NCI-H1048 (cell line): ENCODE measurements around the gene TRPV2.

Experiments
- DNase-seq: peaks from one replicate; lab custom pipeline; 2025; lab: John Stamatoyannopoulos, UW

Gene TRPV2

DNA sequence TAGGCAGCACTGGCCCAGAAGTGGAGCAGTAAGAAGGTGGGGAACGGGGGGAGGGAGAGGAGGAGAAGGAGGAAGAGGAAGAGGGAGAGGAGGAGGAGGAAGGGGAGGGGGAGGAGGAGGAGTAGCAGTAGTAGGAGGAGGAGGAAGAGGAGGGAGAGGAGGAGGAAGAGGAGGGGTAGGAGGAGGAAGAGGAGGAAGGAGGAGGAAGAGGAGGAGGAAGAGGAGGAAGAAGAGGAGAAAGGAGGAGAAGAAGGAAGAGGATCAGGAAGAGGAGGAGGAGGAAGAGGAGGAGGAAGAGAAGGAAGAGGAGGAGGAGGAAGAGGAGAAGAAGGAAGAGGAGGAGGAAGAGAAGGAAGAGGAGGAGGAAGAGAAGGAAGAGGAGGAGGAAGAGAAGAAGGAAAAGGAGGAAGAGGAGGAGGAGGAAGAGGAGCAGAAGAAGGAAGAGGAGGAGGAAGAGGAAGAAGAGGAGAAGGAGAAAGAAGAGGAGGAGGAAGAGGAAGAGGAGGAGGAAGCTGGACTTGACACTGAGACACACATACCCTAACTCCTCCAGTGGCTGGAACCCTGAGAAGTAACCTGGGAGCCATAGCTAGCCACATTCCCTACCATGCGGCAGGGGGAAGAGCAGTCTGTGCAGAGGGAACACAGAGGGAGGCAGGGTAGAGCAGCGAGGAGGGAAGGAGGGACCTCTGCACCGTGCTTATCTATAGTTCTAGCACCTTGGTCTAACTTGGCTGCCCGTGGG, 40.8 kb downstream of the TRPV2 start:
- DNase-seq = no peak

DNA sequence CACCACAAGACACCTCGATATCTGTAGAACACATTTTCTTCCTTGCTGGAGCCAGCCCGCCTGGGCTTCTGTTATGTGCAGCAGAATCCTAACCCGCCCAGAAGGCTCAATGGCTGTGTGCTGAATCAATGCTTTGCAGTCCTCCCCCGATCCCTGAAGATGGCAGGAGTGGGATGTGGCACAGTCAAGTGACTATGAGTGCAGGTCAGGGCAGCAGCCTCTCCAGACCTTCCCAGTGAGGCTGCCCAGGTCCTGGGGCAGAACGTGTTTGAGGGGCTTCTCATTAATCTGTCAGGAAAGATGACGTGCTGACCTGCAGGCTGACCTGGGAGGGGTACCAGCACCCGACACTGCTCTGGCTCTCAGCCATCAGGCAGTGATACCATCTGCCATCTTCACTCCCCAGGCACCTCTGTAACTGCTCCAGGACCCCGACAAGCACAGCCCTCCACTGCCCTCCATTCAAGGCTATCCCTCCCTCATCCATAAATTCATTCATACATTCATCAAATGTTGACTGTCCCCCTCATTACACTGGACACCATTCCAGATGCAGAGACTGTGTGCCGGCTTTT, 41.5 kb downstream of the TRPV2 start:
- no peak for DNase-seq

DNA sequence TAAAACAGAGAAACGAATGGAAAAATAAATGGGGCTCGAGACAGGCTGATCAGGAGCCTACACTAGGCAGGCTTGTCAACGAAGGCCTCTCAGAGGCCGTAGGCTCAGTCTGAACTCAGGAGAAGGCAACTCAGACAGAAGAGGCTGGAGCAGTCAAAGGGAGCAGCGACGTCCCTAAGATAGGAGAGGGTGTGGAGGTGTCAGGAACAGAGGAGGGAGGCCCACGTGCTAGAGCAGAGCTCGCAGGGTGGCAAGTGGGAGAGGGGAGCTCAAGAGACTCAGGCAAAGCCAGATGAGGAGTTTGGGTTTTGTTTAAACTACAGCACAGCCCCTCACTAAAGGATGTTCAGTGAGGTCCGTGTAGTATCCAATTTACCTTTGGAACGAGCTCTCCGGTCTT, 43.9 kb downstream of the TRPV2 start:
- DNase-seq = no peak

DNA sequence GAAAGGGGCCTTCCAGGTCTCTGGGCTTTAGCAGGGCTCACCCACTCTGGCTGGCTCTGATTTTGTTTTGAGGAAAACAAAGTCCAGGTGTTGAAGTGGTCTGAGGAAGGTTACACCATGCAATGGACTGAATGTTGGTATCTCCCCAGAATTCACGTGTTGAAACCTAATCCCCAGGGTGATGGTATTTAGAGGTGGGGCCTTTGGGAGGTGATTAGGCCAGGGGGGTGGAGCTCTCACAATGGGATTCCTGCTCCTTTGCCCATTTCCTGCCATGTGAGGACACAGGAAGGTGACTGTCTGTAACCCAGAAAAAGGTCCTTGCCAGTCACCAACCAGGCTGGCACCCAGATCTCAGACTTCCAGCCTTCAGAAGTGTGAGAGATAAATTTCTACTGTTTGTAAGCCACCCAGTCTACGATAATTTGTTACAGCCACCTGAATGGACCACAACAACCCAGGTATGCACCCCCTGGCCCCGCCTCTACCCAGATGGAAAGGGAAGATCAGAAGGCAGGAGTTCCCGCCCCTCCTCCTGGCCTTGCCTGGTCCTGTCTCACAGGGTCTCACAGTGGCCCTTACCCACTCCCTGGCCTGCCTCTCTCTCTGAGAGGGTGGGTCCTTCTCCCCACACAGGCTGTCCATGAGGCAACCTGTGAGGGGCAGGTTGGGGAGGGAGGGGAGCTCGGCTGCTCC, 44.6 kb downstream of the TRPV2 start:
- no peak for DNase-seq

DNA sequence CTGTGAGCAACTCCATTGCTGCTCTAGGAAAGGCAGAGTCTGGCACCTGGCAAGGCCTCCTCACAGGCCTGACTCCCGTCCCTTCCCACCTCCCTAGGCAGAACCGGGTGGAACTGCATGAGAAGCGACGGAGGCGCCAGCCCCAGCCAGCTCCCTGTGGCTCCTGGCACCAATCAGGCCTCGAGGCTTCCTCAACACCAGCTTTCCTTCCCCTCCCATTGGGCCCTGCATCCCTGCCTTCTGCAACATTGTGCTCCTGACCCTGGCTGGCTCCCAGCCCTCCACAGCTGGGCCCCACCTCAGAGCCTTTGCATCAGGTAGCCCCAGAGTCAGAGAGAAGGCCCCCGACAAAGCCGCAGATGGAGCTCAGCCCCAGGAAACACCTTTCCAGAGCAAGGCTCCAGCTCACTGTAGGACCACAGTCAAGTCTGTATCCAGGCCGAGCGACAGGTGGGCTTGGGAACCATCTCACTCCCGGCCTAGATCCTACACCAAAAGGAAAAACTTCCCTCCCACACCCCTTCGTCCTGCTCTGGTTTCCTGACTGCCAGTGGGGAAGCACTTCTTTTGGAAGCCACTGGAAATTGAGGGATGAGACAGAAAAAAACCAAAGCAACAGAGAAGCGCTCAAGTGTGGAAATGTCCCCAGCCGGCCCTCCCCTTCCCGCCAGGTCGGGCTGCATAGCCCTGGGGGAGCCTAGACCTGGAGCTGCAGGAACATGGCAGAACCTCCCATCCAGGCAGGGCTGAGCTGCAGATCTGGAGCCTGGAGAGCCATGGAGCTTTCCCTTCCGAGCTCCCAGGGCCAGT, 45.6 kb downstream of the TRPV2 start:
- DNase-seq = no peak

DNA sequence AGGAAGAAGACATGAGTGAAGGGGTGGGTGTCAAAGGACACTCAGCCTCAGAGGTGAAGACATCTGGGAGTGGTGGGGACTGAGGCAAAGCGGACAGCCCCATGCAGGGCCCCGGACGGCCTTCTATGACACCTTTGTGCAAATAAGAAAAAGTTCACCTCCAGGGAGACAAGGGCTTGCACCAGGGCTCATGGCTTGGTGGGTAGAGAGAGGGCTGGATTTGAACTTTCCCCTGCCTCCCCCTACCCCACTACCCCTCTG, 46.2 kb downstream of the TRPV2 start:
- no peak for DNase-seq

DNA sequence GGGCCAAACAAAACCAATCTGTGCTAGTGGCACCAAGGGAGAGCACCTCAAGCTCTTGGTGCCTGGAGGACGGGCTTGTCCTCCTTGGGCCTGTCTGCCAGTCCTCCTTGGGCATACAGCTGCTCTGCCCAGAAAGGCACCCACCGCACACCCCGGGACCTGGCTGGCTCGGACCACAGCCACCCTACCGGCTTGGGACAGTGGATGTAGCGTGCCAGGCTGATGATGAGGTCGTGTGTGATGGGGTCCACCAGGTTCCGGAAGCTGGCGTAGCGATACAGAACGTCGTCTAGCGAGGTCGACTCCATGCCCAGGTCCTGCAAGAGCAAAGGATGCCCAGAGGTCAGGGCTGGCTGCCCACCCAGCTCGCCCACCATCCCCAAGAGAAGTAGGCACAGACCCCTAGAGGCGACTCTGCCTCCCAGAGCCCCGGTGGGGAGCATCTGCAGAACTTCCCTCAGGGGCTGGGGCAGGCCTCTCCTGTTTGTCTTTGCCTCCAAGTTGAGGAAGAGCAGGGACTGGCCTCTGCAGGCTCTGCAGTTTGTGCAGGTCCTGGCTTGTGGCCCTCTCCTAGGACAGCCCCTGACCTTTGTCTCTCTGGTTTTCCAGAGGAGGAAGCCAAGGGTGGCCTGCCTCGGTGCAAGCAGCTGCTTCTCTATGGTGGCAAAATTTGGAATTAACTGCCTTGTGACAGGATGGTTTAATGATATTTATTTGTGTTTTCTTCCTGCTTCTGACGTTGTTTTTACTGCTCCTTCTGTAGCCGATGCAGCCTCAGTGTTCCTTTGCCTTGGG, 46.9 kb downstream of the TRPV2 start:
- no peak for DNase-seq

DNA sequence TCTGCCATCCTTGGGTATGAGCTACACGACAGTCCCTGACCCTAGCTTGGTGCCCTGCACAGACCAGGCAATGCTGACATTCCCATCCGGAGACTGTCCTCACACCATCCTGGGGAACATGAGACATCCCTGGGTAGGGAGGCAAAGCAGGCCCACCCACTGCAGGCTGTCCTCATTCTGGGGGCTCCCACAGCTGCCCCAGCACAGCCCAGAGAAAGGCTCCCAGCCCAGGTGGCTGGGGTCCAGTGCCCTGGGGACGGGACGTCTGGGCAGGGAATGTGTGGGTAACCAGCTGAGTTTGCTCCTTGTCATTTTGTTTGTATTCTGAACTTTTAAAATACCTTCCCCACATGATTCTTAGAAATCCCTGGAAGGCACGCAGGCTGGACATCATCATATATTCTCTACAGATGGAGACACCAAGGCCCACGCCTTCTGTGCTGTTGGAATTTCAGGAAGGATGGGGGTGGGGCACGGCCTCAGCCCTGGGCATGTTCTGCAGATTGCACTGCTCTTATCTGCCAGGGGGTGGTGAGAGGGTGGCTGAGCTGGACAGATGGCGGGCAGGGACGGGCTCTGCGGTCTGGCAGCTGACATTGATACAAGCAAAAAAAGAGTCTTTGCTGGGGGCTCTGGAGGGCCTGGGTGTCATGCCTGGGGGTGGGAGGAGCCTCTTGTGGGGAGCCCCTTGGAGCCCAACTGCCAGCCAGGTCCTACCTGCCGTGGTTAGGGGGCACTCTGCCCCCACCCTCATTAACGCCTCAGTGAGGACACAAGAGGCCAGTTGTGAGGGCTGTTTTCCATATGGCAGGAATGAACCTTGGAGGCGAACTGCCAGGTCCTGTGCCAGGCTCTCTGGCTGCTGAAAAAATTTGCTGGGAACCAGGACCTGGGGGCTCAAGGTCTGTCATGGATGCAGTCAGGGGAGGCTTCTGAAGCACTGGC, 48.3 kb downstream of the TRPV2 start:
- no peak for DNase-seq

DNA sequence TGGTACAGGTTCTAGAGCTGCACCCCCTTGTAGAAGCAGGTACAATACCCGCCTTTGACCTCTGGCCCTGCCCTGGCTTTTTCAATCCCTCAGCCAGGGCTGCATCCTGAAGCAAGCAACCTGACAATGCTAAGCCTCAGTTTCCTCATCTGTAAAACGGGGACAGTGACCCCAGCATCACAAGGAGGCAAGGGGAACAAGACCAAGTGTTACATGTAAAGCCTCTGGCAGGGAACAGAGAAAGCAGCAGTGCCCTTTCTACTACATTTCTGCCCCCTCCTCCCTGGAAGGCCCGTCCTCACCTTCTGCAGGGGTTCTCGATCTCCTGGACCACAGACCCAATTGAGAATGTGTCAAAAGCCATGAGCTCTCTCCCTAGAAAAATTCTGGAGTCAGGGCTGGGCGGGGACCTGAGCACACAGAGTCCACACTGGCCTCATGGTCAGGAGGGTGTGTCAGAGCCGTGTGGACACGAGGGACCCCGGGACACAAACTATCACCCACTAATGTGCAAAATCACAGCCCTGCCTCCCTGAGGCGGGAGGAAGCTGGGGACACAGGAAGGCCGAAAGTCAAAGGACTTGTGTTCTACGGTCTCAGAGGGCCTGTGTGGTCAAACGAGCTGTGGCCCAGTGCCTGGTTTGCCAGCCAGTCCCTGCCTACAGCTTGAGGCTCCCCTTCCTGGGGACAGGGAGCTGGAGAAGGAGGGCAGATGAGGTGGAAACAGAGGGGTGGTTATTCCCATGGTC, 49.1 kb downstream of the TRPV2 start:
- DNase-seq = no peak

DNA sequence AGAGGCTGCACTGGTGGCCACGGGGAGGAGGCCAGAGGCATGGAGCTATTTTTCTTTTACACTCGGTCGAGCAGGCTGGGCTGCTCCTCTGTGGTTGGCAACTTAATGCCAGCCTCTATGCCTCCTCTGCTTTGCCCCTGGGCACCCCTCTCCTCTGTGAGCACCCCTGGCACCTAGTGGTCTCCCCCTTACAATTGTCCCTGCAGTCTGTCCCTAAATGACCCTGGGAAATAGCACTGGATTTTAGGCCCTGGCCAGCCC, 49.6 kb downstream of the TRPV2 start:
- no peak for DNase-seq

DNA sequence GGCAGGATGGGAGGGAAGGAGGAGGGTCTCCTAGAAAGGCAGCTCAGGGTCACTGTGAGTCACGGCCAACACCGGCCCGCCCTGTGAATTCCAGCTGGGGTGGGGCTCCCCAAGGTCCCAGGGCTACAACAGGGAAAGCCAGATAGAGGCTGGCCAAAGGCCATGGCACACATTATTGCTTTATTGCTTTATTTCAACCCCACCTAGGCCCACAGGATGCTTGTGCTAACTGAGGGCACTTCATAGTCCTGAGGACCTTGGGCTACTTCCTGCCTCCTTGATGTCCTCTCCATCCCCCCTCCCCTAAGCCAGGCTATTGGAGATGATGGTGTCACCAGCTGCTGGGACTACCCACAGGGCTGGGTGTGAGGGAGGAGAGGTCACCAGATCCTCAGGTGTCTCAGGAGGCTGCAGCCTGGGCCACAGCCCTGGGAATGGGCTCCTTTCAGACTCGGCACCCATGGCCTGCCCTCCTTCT, 50.5 kb downstream of the TRPV2 start:
- DNase-seq = no peak

DNA sequence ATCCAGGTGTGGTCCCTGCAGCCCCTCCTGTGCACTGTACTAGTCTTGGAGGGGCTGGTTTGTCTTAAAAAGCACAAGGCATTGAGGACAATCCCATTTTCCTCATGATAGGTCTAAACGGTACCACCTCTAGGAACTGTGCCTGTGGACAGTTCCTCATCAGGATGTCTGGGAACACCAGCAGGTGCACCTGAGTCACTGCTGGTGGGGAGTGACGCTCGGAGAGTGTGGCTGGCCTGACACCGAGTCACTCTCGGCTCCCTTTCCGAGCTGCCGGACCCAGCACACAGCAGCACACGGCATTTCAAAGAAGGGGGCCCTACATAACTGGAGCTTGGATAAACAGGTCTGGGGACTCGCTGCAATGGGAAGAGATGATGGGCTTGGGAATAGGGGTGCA, 51.0 kb downstream of the TRPV2 start:
- DNase-seq = no peak

DNA sequence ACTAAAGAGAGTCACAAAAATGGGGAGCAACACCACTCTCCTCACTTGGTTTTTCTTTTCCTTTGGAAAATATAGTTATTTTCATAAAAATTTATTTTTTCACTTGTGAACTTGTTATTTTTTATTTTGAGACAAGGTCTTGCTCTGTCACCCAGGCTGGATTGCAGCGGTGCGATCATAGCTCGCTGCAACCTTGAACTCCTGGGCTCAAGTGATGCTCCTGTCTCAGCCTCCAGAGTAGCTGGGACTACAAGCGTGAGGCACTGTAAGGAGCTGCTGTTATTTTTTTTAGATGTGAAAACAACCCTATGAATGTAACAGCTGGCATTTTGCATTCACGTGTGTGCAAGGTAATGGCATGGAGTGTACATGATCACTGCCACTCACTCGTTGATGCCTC, 51.7 kb downstream of the TRPV2 start:
- no peak for DNase-seq

DNA sequence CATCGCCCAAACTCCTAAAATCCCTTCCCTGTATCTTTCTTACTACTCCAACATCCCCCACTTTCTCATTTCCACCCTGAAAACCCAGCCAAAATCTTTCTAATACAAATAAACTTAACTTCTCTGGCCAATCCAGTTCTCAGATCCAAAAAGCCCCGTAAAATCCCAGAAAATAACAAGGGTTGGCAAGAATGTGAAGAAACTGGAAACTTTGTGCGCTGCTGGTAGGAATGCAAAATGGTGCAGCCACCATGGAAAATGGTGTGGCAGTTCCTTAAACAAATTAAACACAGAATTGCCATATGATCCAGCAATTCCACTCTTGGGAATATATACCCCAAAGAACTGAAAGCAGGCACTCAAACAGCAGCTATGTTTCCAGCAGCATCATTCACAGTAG, 52.5 kb downstream of the TRPV2 start:
- DNase-seq = no peak

DNA sequence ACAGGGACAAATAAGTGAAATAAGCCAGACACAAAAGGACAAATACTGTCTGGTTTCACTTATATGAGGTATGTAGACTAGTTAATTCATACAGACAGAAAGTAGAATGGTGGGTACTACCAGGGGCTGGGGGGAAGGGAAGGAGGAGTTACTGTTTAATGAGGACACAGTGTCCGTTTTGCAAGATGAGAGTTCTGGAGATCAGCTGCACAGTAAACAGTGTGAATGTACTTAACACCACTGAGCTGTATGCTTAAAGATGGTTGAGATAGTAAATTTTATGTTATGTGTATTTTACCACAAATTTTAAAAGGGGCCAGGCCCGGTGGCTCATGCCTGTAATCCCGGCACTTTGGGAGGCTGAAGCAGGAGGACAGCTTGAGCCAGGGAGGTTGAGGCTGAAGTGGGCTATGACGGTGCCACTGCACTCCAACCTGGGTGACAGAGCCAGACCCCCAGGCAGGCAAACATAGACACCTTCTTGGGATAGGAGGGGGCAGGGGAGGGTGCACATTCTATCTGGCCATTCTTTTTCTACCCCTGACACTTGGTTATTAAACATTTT, 53.1 kb downstream of the TRPV2 start:
- DNase-seq = no peak

DNA sequence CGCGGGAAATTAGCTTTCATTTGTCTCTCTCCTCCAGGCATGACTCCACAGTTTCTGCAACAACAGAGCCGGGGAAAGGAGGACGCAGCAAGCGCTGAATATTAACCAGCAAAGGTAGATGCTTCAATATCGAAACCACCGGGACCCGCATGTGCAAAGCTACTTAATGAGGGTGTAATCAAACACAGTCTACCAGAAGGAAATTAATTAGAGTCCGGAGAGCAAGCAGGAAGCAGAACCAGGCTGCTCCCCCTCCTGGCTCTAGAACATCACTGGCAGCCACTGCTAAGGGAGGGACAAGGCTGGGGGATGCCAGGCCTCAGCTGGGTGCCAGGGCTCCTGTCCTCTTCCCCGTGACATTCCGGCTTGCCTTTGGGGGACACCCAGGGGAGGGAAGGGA, 54.9 kb downstream of the TRPV2 start:
- DNase-seq = no peak

DNA sequence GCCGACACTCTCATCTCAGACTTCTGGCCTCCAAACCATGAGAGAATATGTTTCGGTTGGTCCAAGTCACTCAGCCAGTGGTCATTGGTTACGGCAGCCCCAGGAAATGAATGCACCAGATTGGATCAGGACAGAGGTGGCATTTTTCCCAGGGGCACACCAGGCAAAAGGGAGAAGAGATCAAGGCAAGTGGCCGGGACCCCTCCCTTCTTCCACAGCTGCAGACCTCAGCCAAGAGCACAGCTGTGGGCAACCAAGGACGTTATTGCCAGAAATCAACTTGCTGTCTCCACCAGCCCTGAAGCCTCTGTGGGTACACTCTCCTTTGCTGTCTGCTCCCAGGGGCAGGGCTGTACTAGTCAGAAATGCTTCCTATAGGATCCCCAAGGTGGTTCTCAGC, 55.9 kb downstream of the TRPV2 start:
- DNase-seq = no peak

DNA sequence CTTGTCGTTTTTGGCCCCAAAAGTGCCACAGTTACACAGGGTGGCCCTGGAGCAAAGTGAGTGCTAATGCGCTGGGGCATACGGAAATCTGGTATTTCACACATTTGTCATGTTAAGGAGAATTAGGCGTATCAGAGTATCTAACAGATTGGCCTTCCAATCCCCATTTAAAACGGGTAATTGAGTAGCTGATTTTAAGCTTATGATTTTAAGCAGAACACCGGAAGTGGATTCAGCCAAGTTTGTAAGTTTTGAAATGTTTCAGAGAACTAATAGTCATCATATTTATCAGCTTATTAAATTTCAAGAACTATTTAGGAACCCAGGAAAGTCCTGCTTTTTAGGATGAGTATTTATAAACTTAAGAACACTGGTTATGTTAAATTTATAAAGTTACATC, 57.2 kb downstream of the TRPV2 start:
- DNase-seq = no peak

DNA sequence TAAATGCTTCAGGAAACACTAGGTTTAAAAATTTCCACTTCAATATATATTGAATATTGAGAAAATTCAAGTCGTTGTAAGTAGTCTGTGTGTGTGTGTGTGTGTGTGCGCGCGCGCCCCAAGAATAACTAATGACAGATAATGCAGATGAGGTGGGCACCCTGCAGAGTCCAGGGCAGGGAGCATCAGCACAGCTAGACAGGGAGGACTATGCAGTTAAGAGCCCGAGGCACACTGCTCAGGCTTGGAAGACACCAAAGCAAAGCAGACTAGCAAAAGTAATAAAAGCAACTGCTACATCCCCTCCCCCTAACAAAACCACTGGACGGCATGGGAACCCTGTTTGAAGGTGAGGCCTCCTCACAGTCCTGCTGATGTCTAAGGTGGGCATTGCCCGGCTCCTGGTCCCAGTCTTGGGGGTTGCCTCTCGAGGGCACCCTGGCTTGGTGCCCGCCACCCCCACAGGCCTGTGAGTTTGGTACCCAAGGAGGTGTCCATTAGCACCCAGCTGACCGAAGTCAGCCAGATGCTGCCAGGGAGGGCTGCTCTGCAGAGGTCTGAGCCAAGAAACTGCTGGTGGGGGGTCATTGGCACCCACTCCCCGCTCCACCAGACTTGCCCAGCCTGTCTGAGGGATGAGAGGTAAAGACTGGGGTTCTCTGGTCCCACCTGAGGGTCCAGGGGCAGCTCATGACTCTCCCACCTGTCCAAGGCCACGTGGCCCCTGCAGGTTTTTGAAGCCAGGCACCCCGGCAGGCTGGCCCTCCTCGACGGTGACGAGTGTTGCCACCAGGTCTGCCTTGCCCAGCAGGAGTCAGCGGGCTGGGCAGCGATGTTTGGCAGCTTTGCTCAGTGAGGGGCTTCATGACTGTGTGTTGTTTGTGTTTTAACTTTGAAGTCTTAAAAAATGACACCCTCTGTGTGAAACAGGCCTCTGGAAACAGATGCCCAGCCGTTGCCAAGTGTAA, 58.0 kb downstream of the TRPV2 start:
- no peak for DNase-seq
